GM12864 (cell line): ENCODE results near the gene DECR2.
A peak's percentile ranks its signal among the peaks of the same experiment; 100 is the strongest.

ENCODE experiments used
- DNase-seq: peaks from one replicate; pipeline ENCODE4 v3.0.0-alpha.2; 2011; ENCODE audit warnings: low read depth
- H3K4me3 ChIP-seq: 2 replicates; pipeline ENCODE4 v1.5.1; 2011; ENCODE audit warnings: mild to moderate bottlenecking, low read depth, low read length, control low read depth
- TF ChIP-seq, protein P1 (sequence below): IDR thresholded peaks from 2 replicates; pipeline ENCODE4 v1.5.1; 2011; ENCODE audit warnings: low read depth, mild to moderate bottlenecking, moderate library complexity, low read length, control low read depth, inconsistent platforms; ENCODE audit errors: missing control alignments

DECR2 gene

GRCh38 chr16:369275-369865, 32.3 kb upstream of the DECR2 start:
- peak overlapping the region; percentile 55 for H3K4me3 ChIP-seq
- DNase-seq: no peak
- TF ChIP-seq, protein P1, sequence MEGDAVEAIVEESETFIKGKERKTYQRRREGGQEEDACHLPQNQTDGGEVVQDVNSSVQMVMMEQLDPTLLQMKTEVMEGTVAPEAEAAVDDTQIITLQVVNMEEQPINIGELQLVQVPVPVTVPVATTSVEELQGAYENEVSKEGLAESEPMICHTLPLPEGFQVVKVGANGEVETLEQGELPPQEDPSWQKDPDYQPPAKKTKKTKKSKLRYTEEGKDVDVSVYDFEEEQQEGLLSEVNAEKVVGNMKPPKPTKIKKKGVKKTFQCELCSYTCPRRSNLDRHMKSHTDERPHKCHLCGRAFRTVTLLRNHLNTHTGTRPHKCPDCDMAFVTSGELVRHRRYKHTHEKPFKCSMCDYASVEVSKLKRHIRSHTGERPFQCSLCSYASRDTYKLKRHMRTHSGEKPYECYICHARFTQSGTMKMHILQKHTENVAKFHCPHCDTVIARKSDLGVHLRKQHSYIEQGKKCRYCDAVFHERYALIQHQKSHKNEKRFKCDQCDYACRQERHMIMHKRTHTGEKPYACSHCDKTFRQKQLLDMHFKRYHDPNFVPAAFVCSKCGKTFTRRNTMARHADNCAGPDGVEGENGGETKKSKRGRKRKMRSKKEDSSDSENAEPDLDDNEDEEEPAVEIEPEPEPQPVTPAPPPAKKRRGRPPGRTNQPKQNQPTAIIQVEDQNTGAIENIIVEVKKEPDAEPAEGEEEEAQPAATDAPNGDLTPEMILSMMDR: no peak

- TF ChIP-seq, protein P1: no peak
- DNase-seq: no peak
- H3K4me3 ChIP-seq: peak overlapping the region; percentile 55
These were observed 31.7 kb upstream of the DECR2 start for GRCh38 chr16:369866-370436.

DNA sequence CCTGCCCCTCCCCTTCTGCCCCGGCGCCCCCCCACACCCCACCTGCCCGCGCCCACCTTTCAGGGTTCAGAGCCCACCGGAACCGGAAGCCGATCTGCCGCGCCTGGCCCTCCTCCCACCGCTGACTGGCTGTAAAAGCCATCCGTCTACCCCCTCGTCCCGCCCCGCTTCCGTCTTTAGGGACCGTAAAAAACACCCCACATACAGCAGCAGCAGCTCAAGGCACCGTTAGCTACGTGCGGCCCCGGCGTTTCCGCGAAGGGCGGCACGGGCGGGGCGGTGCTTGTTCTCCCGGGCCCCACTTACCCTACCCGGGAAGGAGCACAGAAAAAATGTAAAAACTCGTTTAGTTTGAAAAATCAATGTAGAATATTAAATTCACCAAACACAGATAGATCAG, 31.2 kb upstream of the DECR2 start, which contains the start of gene MRPL28:
Gene MRPL28 (minus strand): TSS at position 96 of the 400 bp plus-strand sequence. CDS start 320 bp downstream, outside the sequence.
- H3K4me3 ChIP-seq: peak within 1 kb of the TSS; percentile 55
- TF ChIP-seq, protein P1: no peak
- DNase-seq: peak; percentile 85

GRCh38 chr16:370979-371514, 30.6 kb upstream of the DECR2 start:
- TF ChIP-seq, protein P1: no peak
- H3K4me3 ChIP-seq: peak overlapping the region; percentile 38; the same call in 1 of the 2 replicates
- DNase-seq: no peak

DNA sequence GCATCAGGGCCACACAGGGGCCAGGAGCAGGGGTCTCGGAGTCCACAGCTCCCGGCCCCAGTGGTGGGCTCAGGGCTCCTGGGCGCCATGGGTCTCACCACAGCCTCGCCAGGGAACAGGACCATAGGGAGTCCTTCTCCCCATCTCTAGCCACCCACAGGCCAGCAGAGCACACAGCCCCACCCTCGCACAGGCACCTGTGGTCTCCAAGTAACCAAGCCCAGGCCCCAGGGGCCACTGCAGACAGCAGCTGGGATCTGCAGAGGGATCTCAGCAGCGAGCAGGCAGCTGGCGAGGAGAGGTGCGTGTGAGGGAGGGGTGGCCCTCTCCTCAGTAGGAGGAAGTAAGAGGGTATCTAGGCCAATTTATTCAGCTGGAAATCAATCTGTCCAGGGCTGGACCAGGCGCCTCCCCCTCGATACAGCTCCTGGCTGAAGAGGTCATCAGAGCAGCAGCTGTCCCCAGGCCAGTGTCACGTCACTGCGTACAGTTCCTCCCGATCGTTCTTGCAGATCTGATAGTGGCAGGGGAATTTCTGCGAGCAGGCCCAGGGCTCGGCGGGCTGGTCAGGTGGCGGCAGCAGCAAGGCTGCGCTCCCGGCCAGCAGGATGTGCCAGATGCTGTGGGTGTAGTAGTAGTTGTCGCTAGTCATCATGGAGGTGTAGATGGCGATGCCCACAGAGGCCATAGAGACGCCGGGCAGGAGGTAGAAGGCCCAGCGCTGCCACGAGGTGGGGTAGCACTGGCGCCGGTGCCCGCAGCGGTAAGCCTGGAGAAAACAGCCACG, 30.0 kb upstream of the DECR2 start:
- DNase-seq: no peak
- TF ChIP-seq, protein P1: no peak
- H3K4me3 ChIP-seq: no peak overlapping the region

DNA sequence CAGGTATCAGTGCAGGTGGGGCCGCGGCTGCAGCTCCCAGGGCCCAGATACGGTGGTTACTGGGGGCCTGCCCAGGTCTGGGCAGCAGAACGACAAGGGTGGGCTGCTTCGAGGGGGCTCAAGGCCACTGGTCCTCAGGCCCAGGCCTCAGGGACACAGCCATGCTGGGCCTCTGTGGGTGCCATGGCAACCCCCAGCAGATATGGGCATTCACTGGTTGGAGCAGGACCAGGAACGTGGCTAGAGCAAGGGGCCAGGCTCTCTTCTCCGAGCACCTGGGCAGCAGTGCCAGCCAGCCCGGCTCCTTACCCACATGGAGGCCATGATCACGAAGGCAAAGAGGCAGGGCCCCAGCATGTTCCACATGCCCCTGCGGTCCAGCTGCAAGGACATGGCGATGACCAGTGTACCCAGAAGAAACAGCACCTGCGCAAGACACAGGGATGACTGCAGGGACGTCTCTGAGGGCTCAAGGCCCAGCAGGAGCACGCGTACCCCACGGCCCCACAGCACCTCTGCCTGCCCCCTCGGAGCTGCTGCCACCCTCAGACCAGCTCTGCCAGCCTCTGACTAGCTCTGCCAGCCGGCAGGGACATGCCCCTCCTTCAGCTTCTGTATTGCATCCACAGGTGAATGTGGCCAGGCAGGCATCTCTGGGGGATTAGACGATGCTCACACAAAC, 29.2 kb upstream of the DECR2 start:
- no peak overlapping the region for H3K4me3 ChIP-seq
- DNase-seq: no peak
- TF ChIP-seq, protein P1: no peak
